ENCODE data around the gene PDE4D.

The PDE4D gene

DNA sequence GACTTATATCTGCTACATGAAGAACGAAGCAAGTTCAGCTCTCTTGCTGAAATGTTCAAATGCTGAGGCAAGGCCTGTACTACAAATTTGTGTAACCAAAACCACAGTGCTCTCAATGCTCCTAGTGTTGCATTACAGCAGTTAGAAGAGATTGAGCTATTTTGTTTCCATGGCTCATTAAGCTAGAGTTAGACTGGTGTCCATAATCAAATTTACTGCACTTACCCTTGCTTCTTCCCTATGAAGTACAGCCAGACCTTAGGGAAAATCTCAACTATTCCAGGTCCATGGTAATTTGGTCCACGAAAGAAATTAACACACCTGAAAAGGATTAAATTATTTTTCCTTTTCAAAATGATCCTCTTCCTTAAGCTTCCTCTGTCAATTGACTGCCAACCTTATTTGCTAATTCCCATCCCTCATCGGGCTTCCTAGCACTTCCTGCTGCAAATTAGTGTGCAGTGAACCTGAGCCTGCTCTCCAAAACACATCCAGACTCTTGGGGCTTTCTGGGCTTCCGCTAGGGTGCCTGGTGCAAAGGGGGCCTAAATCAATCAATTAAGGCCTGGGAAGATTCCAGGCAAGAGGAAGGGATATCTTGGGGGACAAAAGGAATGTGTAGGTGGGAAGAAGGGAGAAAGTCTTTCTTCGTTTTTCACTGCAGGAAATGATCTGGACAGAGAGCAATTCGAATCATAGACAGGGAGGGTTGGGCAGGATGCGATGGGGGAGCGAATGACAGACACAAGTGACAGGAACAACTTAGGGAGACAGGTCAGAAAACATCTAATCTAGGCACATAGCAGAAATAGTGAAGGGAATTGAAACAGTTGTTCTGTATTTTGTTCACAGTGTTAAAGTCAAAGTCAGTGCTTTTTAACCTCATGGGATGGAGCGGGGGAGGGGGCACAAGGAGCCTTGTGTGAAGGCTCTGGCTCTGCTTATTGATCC lies 768.2 kb downstream of the PDE4D start:
- no peak for DNase-seq

DNA sequence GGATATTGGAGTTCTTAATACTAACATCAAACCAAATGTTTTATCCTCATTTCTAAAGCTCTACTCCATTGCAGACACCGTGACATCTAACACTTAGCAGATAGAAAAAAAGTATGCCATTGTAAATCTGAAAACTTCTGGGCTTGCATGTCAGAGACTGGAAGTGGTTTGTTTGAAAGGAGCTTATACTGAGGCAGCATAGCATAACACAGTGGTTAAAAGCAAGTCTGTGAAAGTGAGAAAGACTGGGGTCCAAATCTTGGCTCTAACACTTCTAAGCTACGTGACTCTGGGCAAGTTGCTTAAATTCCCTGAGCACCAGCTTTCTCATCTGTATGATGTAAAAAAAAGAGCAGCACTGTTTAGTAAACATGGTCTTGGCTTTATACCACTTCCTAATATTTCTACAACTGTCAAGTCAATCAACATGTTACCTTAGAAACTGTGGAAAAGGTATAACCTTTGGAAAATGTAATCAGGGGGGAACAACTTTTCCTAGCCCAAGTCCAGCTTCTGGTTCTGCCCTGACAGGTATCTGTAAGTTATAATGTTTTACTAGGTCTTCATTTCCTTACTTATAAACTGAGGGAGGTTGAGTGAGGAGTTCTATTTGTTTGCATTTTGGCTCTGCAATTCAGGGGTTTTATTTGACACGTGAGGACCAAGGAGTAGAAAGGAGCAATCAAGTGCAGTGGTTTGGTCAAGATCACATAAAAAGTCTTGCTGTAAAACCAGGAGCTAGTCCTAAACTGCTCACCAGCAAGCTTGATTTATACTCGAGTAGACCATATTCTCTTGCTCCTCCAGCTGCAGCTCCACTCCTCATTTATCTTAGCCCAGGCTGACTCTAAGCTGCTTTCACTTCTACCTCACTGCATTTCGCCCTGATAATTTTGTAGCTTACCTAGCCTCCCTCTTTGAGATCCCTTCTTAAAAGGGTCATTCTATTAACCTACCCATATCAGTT lies 769.6 kb downstream of the PDE4D start:
- no peak for DNase-seq

DNA sequence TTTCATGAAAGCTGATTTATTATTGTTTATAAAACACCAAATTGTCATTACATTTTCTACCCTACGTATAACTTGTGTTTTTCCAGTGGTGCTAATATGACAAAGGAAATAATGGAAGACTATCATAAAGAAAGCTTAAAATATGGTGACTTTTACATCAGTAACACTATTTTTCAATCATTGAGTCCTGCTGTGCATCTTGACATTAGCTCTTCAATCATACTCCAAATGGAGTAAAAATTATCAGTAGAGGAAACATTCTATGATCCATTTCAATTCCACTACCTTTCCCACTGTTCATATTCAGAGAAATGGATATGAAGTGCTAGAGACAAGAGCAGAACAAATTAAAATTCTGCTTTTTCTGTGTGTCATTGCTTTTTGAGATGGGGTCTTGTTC lies 774.0 kb downstream of the PDE4D start:
- DNase-seq = no peak

DNA sequence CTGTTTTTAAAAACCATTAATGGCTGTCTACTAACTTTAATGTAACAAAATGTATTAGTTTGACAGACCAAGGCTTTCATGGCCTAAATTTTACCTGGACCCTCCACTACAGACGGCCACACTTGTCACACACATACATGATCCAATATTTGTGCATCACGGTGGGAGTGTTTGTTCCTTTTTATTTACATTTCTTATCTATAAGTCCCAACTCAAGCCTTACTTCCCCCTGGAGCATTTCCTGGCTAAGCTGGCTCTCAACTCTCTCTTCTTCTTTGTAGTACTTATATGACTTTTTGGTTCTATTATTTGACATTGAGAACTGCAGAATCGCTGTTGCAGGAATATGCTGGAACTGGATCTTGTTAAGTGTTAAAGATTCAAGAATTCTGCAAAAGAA lies 776.2 kb downstream of the PDE4D start:
- DNase-seq = no peak

DNA sequence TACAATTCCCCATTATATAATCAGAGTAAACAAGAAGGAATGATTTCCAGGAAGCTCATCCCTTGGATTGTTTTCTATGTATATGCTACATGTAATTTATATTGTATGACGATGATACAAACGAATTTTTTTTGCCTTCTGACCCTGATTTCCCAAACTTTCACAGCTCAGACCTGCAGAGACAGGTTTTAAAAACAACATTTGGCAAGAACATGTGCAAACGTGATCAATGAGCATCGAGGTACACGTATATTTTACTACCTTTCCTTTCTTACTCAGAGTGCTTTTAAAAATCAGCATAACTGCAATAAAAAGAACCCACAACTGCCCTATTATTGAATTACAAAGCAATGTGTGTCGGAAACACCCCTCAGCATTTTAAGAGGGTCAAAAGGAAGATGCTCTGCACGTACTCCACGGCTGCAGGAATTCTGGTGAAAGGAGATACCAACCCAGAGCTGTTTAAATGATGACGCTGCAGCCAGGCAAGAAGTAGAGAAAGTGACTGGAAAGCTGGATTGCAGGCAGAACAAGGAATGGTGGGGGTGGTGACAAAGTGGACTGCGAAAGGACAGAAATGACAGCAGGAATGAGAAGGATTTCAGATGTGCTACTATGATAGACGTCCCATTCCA lies 777.2 kb downstream of the PDE4D start:
- DNase-seq = no peak

DNA sequence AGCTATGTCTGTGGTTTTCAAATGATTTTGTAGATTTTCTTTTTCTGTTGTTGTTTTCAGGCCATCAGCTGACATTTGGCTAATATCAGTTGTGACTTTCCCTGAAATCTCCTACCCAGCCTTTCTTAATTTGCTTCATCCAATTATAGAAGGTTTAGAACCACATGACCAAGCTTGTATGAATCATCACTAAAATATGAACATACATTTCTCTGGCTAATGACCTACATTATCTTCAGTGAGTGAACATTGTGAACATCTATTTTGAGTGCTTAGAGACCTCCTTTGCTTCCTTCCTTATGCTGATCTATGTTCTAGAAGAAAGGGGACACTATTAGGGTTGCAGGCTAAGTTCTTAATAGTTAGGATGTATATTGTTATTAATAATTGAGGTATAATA lies 778.2 kb downstream of the PDE4D start:
- DNase-seq = no peak

DNA sequence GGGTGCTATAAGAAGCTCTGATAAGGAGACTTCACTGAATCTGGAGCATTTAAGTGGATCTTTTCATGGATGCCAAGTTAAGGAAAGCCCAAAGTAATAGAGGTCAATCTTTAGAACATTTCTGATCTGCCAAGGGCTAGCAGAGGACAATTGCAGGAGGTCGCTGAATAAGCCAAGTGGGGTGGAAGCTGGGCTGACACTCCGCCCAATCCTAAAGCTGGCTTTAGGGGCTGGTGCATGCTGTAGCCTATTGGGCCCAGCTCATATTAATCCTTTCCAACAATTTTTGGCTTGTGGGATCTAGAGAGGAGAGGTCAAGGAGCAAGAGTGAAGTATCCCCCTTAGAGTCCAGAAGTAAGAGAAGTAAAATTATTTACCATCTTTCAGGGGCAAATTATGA lies 784.1 kb downstream of the PDE4D start:
- no peak for DNase-seq

DNA sequence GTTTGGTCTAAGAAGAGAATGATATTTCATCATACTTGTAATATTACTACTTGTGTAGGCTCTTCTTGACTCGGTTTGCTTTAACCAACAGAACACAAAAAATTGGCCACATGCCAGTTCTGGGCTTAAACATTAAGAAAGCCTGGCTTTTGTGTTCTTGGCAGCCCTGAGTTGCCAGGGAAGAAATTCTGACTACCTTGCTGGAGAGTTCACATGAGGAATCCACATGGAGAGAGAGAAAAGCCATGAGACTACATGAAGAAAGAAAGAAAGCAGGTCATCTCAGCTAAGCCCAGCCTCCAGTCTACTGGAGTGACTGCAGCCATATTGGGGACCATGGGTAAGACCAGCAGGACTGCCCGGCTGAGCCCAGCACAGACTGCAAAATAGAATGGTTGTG lies 785.8 kb downstream of the PDE4D start:
- no peak for DNase-seq

DNA sequence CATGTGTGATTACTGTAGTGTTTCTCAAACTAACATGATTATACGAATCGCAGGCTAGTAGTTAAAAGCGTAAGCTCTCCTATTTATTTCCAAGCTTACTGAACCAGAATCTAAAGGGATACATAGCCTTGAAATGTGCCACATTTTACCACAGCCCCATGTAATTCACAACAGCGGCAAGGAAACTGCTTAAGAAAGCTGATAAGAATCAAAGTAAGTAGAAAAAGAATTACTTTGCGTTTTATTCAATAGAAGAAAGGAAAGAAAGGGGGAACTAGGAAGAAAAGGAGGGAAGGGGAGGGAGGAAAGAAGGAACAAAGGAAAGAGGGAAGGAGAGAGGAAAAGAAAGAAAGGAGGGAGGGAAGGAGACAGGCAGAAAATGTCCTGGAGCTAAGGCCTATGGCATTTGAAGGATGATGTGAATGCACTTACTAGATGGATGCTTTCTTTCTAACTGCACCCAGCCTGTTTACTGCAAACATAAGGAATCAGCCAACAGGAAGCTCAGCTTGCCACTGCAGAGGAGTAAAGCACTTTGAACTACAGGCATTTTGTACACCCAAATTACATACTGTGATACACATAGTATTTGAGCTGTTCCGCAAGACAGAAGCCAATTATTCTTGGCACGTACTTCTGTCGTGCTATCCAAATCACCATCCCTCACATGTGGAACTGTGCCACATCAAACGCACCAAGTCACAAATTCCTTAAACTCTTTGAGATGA lies 789.0 kb downstream of the PDE4D start:
- DNase-seq = no peak

DNA sequence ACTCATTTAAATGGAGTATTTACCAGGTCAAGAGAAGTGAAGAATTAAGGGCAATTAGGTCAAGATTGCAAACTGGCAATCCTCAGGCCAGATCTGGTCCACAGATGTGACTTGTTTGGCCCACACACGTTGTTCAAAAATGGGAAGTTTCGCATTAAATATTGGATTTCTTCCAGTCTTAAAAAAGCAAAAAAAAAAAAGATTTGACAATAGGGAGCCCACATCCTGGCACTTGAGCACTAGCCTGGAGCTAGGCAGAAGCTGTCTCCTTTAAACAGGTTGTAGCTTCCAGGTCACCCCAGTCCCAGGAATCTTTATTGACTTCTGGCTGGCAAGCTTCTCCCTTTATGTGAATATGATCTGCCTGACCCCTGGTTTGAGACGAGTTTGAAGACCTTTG lies 790.2 kb downstream of the PDE4D start:
- no peak for DNase-seq

DNA sequence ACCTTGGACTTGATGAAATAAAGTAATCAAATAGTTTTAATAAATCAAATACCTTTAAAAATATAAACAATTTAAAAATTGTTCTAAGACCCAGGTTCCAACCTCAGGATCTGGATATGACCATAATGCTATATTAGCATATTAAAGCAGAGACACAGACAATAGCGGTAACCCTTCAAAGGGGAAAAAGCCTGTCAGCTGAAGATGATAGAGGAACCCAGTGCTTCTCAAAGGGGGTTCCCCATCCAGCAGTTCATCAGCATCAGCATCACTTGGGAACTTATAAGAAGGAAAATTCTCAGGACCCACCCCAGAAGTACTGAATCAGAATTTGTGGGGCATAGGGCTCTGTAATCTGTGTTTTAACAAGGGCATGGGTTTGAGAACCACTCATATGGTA lies 791.1 kb downstream of the PDE4D start:
- DNase-seq = no peak

DNA sequence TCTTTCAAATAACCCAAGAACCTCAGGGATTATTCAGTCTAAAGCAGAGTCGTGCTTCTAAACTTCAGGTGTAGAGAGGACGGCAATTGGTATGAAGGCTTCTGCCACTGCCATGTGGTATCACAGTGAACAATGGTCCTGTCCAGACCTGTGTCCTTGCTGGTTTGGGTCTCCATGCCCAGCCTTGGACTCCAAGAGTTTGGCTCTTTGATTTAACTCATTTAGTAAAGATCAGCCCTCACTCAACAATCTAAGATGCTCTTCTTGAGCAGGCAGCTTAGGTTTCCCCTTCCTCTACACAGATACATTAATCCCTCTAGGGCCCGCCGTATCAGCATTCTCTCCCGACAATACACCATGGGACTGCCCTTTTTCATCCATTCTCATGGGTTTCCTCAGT lies 792.7 kb downstream of the PDE4D start:
- no peak for DNase-seq

DNA sequence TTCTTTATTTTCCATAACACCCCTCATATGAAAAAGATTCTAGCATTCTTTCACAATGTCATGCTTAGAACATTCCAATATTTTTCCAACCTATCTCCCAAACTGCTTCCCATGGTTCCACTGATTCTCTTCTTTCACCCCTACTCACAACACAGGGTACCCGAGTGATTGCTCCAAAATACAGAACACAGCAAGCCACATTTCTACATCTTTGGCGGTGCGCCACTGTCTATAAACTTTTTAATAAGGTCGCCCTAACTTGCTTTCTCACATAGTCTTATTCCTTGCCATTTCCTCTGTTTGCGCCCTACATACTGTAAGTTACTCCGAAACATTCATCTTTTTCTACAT lies 793.6 kb downstream of the PDE4D start:
- no peak for DNase-seq

DNA sequence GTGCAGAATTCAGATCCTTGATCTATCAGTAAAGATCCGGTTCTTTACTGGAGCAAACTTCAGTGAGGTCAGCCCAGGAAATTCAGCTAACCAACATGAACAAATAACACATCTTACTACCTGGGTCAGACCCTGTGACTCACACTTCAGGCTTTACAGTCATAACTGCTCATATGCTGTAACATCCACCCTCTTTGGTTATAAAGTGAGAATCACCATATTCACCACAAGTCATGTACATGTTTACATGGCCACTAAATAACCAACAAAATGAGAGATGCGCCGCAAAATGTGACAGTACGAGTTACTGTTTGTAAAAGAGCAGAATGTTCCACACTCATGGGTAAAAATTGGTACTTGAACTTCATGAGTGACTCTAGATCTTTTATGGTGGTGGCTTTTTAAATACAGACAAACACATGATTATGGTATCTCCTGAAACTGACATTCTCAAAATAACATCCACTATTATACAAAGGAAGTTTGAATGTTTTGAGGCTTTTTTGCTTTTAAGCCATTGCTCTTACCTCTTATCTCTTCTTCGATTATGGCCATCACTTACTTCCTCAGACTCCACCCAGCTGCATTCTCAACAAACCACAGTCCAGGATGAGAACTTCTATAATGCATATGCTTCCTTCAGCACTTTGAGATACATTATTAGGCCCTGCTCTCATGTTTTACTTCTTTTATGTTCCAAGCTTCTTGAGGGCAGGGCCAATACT lies 794.1 kb downstream of the PDE4D start:
- no peak for DNase-seq

DNA sequence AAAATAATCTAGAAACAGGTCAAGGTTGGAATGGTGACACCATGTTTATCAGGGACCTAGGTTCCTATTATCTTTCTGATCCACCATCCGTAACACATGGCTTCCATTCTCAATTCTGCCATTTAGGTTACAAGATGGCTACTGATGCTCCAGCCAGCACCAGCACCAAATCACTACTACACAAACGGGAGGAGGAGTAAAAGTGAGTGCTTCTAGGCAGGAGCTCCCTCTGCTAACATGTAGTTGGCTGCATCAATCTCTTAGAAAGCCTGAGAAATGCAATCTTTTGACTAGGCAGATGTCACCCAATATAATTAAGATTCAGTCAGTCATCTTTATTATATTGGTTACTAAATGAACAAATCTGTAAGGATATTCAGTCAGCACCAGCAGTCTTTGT lies 794.8 kb downstream of the PDE4D start:
- DNase-seq = no peak

DNA sequence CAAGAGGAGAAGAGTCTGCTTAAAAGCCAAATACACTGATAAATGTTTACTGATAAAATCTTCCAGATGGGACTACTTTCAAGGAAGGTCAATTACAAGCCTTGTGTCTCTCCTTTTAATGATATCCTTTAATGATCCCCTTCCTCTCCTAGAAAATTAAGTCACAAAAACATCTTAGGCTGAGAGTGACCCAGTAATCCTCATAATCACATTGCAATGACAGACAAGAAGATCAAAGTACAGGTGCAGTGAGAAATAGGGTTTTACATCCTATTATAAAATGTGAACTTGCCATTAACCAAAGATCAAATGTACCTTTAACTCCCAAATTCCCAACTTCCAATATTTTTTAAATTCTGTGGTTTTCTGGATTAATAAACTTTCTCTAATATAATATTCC lies 795.8 kb downstream of the PDE4D start:
- no peak for DNase-seq

DNA sequence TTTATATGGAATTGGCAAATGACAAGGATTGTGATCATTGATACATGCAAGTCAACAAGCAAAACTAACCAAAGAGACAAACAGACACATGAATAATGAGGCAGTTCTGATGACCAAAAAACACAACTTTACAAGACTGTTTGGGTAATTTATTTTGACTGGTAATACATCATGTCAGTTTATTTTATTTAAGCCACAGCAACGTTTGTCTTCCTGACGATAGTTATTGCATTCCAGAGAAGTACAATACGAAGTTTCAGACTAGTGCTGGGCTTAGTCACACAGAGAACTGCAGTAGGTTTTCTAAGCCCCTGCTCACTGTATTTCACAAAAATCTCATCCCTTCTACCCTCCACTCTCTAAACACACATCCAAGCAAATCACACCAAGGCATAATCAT lies 796.4 kb downstream of the PDE4D start:
- no peak for DNase-seq

DNA sequence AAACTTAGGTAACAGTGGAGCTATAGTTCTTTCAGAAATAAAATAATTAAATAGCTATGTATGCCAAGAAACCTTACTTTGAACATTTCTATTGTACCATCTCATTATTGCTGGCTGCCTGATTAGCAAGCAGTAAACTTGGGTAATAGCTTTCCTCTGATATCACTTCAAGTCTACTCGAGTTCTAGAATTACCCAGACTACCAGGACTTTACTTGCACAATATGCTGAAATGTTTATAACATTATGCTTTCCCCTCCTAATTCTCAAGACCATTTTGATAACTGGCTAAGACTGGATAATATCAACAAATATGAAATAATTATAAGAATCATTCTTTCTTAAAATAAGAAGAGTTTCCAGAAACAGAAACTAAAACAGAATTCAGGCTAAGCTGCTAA lies 798.0 kb downstream of the PDE4D start:
- DNase-seq = no peak

DNA sequence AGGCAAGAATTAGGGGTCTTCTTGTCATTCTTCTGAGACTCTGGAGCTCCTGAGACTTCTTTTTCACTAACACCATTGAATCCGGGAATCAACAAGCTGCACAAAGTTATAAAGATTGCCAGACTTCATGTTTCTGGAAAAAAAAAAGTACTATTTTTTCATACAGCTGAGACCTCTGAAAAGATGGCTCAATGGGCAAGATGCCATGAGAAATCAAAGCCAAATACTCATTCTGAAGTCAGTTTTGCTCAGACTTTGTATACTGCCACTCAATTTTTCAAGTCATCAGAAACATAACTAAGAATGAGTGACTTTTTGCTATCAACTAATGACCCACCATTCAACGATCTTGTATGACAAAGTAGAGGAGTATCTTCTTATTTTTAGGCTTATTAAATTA lies 798.7 kb downstream of the PDE4D start:
- DNase-seq = no peak

DNA sequence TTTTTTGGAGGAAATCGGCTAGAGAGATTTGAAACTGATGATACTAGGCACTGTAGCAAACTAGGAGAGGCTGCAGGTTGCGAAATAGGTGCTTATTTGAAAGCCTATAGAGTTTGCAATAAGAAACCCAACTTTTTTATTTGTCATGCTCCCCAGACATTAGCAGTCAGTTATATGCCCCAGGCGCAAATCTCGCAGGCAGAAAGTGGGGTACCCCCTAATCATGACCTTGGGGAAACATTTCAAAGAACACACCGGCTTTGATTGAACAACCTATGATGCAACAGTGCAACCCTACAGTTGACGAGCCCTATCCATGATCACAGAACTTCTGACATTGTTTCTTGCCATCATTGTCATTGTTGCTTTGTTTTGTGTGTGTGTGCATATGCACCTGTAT lies 800.2 kb downstream of the PDE4D start:
- no peak for DNase-seq

DNA sequence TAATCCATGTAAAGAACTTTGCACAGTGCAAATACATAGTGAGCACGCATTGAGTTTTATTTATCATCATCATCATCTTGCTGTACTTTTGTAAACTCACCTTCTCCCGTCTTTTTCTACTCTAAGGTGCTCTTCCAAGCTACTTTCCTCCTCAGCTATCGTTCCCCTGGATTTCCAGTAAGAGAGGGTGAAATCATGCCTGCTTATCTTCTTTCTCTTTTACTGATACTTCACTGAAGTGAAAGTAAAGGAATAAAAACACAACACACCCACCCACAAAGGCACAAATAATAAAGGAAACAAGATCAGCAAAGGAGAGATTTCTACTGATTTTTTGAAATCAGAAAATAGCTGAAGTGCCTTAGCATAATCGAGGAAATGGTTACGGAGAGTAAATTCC lies 800.8 kb downstream of the PDE4D start:
- DNase-seq = no peak

DNA sequence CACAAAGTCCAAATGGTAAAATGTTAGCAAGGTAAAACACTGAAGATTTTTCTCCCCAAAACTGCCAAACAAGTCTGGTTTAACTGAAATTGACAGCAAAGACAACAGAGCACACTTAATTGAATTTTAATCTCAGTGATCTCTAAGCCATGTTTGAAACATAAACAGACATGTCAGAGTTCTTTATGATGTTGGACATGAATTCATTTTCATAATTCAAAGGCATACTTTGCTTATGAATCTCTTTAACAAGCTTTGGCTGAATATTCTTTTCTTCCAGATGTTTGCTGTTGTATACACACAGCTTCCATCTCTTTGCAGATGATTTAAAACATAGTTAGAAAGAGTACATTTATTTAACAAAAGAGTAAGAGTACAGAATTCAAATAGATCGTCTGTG lies 801.6 kb downstream of the PDE4D start:
- DNase-seq = no peak
